DOHH2 (cell line): ENCODE data around the gene MROH7.

ENCODE experiments used
- H3F3A ChIP-seq: fragments of 200-600 bp; sonication (generic), shearing (Covaris generic); 2 replicates; pipeline ENCODE4 v1.6.0; 2016; ENCODE audit warnings: antibody characterized with exemption, mild to moderate bottlenecking; ENCODE audit not compliant: control insufficient read depth, insufficient read depth
- H3K27ac ChIP-seq: fragments of 200-600 bp; sonication (generic); 2 replicates; pipeline ENCODE4 v1.5.1; 2014; ENCODE audit warnings: low read depth, mild to moderate bottlenecking, low read length, moderate library complexity
- H3K27me3 ChIP-seq: fragments of 200-600 bp; sonication (generic); 2 replicates; pipeline ENCODE4 v1.6.1; 2014; ENCODE audit warnings: mild to moderate bottlenecking, low read length, mixed read lengths; ENCODE audit not compliant: control insufficient read depth
- H3K36me3 ChIP-seq: fragments of 200-600 bp; sonication (generic); 2 replicates; pipeline ENCODE4 v1.6.1; 2014; ENCODE audit warnings: mild to moderate bottlenecking, low read length, moderate library complexity, mixed read lengths; ENCODE audit not compliant: control insufficient read depth
- H3K4me1 ChIP-seq: fragments of 200-600 bp; sonication (generic); 2 replicates; pipeline ENCODE4 v1.6.1; 2014; ENCODE audit warnings: mild to moderate bottlenecking, low read length, mixed read lengths; ENCODE audit not compliant: control insufficient read depth
- H3K4me2 ChIP-seq: fragments of 200-600 bp; sonication (generic); 2 replicates; pipeline ENCODE4 v1.6.0; 2014; ENCODE audit warnings: mild to moderate bottlenecking, low read length, moderate library complexity
- H3K4me3 ChIP-seq: fragments of 200-600 bp; sonication (generic); 2 replicates; pipeline ENCODE4 v1.5.1; 2014; ENCODE audit warnings: mild to moderate bottlenecking, low read length, mixed read lengths
- H3K79me2 ChIP-seq: fragments of 200-600 bp; sonication (generic); 2 replicates; pipeline ENCODE4 v1.6.1; 2014; ENCODE audit warnings: mild to moderate bottlenecking, low read length, mixed read lengths; ENCODE audit not compliant: control insufficient read depth
- H3K9me2 ChIP-seq: fragments of 200-600 bp; sonication (generic); replicated peaks from 2 replicates; pipeline ENCODE4 v1.6.1; 2014; ENCODE audit warnings: mild to moderate bottlenecking, low read length, mixed read lengths; ENCODE audit not compliant: control insufficient read depth
- H3K9me3 ChIP-seq: fragments of 200-600 bp; sonication (generic); 2 replicates; pipeline ENCODE4 v1.6.1; 2014; ENCODE audit warnings: antibody characterized with exemption, low read length, mixed read lengths; ENCODE audit not compliant: control insufficient read depth, insufficient read depth
- H4K20me1 ChIP-seq: fragments of 200-600 bp; sonication (generic); 2 replicates; pipeline ENCODE4 v1.6.0; 2014; ENCODE audit warnings: low read depth, mild to moderate bottlenecking, antibody characterized with exemption, low read length, moderate library complexity; ENCODE audit not compliant: control insufficient read depth, insufficient read depth
- EZH2phosphoT487 ChIP-seq: fragments of 200-600 bp; sonication (generic); IDR thresholded peaks from 2 replicates; pipeline ENCODE4 v1.6.1; 2017; ENCODE audit warnings: borderline replicate concordance, mild to moderate bottlenecking, antibody characterized with exemption, low read length, moderate library complexity, mixed read lengths
- TF ChIP-seq, protein P1 (sequence below): fragments of 200-600 bp; sonication (generic); IDR thresholded peaks from one replicate; pipeline ENCODE4 v1.5.1; 2014; ENCODE audit warnings: antibody characterized with exemption, mild to moderate bottlenecking, low read depth, low read length; ENCODE audit not compliant: poor library complexity, severe bottlenecking

Gene MROH7

DNA sequence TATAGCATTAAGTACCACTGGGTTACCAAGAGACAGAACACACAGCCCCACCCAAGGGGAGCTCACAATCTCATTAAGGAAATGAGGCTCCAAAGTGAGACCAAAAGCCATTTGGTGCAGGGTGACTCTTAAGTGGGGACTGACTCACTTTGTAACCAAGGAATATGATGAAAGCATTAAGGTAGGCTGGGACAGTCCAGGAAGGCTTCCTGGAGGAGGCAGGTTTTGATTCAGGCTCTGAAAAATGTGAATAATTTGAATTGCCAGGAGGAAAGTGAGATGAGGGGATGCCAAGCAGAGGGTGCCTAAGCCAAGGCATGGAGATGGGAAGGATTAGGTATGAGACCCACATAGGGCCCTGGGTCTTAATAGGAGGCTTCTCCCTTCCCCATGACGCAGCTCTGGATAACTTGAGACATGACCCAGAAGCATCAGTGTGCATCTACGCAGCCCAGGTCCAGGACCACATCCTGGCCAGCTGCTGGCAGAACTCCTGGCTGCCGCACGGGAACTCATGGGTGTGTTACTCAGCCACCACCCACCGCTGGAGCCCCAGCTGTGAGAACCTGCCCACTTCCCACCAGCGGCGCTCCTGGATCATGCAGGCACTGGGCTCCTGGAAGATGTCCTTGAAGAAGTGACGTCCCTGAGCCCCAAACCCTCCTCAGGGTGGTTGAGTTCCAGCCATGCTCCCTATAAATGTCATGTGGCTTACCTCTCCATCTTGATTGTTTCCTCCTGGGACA lies 68.1 kb downstream of the MROH7 start:
- Histone ChIP-seq H3F3A (no peaks in the 10 kb centered on the region), H3K27ac (no peak overlapping the region), H3K79me2 (no peaks in the 10 kb centered on the region), H3K4me2 (no peak overlapping the region), H3K9me3 (no peaks in the 10 kb centered on the region), H3K27me3 (peaks cover 11% of the 10 kb centered on the region; the same call in 1 of the 2 replicates), H3K4me1 (no peaks in the 10 kb centered on the region), H3K9me2 (no peaks in the 10 kb centered on the region), H3K4me3 (no peak overlapping the region), H3K36me3 (no peaks in the 10 kb centered on the region), H4K20me1 (no peaks in the 10 kb centered on the region)
- TF ChIP-seq, protein P1, sequence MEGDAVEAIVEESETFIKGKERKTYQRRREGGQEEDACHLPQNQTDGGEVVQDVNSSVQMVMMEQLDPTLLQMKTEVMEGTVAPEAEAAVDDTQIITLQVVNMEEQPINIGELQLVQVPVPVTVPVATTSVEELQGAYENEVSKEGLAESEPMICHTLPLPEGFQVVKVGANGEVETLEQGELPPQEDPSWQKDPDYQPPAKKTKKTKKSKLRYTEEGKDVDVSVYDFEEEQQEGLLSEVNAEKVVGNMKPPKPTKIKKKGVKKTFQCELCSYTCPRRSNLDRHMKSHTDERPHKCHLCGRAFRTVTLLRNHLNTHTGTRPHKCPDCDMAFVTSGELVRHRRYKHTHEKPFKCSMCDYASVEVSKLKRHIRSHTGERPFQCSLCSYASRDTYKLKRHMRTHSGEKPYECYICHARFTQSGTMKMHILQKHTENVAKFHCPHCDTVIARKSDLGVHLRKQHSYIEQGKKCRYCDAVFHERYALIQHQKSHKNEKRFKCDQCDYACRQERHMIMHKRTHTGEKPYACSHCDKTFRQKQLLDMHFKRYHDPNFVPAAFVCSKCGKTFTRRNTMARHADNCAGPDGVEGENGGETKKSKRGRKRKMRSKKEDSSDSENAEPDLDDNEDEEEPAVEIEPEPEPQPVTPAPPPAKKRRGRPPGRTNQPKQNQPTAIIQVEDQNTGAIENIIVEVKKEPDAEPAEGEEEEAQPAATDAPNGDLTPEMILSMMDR = no peak
- TF ChIP-seq EZH2phosphoT487 = no peak

DNA sequence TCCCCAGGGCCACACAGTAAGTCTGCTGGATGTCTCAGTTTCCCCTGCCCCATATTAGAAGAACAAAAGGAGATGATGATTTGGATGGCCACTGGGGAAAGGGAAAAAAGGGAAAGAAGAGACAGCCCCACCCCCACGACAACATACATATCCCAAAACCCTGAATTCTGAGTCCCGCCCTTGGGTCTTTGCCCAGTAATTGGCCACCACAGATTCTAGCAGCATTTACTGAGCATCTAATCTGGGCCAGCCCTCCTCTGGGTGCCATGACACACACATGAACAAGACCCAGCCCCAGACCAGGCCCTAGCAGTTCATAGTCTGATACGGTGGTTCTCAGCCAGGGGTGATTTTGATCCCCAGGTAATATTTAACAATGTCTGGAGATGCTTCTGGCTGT lies 68.8 kb downstream of the MROH7 start:
- no peak overlapping the region for H3K4me2 ChIP-seq
- no peak overlapping the region for H3K27ac ChIP-seq
- no peaks in the 10 kb centered on the region for H3K36me3 ChIP-seq
- peaks cover 11% of the 10 kb centered on the region; the same call in 1 of the 2 replicates for H3K27me3 ChIP-seq
- no peaks in the 10 kb centered on the region for H3K79me2 ChIP-seq
- no peak overlapping the region for H3K4me3 ChIP-seq
- no peaks in the 10 kb centered on the region for H3F3A ChIP-seq
- no peaks in the 10 kb centered on the region for H4K20me1 ChIP-seq
- TF ChIP-seq EZH2phosphoT487 = no peak
- TF ChIP-seq, protein P1 = no peak
- no peaks in the 10 kb centered on the region for H3K9me2 ChIP-seq
- H3K9me3 ChIP-seq = no peaks in the 10 kb centered on the region
- H3K4me1 ChIP-seq = peaks cover 4% of the 10 kb centered on the region

DNA sequence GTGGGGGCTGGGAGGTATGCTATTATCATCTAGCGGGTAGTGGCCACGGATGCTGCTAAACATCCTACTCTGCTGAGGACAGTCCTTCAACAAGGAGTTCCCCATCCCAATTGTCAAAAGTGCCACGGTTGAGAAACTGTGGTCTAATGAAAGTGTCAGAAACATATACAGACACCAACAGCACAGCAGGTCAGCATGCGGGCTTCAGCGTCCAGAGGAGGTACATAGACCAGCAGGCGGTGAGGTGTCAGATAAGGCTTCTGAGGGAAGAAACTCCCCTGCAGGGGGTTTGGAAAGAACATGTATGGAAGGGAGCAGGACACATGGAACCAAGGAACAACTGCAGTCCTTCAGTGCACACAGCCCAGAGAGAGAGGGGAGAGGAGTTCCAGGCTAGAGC lies 69.3 kb downstream of the MROH7 start:
- no peak for TF ChIP-seq EZH2phosphoT487
- TF ChIP-seq, protein P1 = no peak

More for the DNA sequence above, 69.3 kb downstream of the MROH7 start:
- H3K4me2 ChIP-seq = no peak overlapping the region
- H3K9me2 ChIP-seq = no peaks in the 10 kb centered on the region
- no peaks in the 10 kb centered on the region for H4K20me1 ChIP-seq
- H3F3A ChIP-seq = no peaks in the 10 kb centered on the region
- no peaks in the 10 kb centered on the region for H3K36me3 ChIP-seq
- peaks cover 11% of the 10 kb centered on the region; the same call in 1 of the 2 replicates for H3K27me3 ChIP-seq
- no peaks in the 10 kb centered on the region for H3K9me3 ChIP-seq
- no peak overlapping the region for H3K27ac ChIP-seq
- peaks cover 2% of the 10 kb centered on the region for H3K79me2 ChIP-seq
- H3K4me3 ChIP-seq = no peak overlapping the region
- H3K4me1 ChIP-seq = peaks cover 6% of the 10 kb centered on the region
